WTC11 (cell line): ENCODE results near the gene FBXW2. TPM values are rescaled to one million over a fixed set of nuclear protein-coding genes. Genes with fewer than 3 reads are reported as not detected.

ENCODE experiments used
- ATAC-seq: fragments of 200-7000 bp; cut with Tn5 transposase; 2 replicates; pipeline ENCODE4 v1.10.0; 2021; ENCODE audit warnings: mild to moderate bottlenecking, moderate library complexity
- CTCF ChIA-PET: fragments of 300-600 bp; sonication (Branson Sonifier 250); formaldehyde crosslinking; loops from one replicate; lab custom pipeline; 2021; ENCODE audit warnings: antibody characterized with exemption; lab: Charles Lee
- POLR2A ChIA-PET: fragments of 350-600 bp; sonication (Branson Sonifier 250); formaldehyde crosslinking; loops from one replicate; lab custom pipeline; 2021; ENCODE audit warnings: antibody characterized with exemption; lab: Charles Lee
- DNase-seq: peaks from one replicate; pipeline ENCODE4 v3.0.0; 2021; ENCODE audit warnings: low spot score
- H3K27ac Mint-ChIP-seq: 2 replicates; pipeline ENCODE4 v1.8.0; 2021; ENCODE audit warnings: mixed read lengths
- H3K27me3 Mint-ChIP-seq: 2 replicates; pipeline ENCODE4 v1.8.0; 2021; ENCODE audit warnings: low read depth, mild to moderate bottlenecking, moderate library complexity, mixed read lengths
- H3K36me3 Mint-ChIP-seq: 2 replicates; pipeline ENCODE4 v1.8.0; 2021; ENCODE audit warnings: mixed read lengths
- H3K4me1 Mint-ChIP-seq: 2 replicates; pipeline ENCODE4 v1.8.0; 2022; ENCODE audit warnings: mixed read lengths
- H3K4me3 Mint-ChIP-seq: 2 replicates; pipeline ENCODE4 v1.8.0; 2021; ENCODE audit warnings: mild to moderate bottlenecking, moderate library complexity, mixed read lengths
- H3K9me3 Mint-ChIP-seq: 2 replicates; pipeline ENCODE4 v1.8.0; 2021; ENCODE audit warnings: mixed read lengths
- ATF6 ChIP-seq: sonication (generic); formaldehyde crosslinking; IDR thresholded peaks from 2 replicates; pipeline ENCODE4 v1.8.1; 2023; ENCODE audit warnings: mild to moderate bottlenecking, missing genetic modification reagents
- EMX1 ChIP-seq: fragments of 250-450 bp; sonication (Bioruptor Pico); IDR thresholded peaks from 2 replicates; pipeline ENCODE4 v1.8.0; 2021; ENCODE audit warnings: mild to moderate bottlenecking
- ERG ChIP-seq: fragments of 250-450 bp; sonication (Bioruptor Pico); IDR thresholded peaks from 2 replicates; pipeline ENCODE4 v1.8.0; 2021; ENCODE audit warnings: mild to moderate bottlenecking
- FOXK1 ChIP-seq: sonication (generic); formaldehyde crosslinking; IDR thresholded peaks from 2 replicates; pipeline ENCODE4 v1.8.0; 2022; ENCODE audit warnings: mild to moderate bottlenecking, moderate library complexity, missing genetic modification reagents
- GABPB1 ChIP-seq: sonication (generic); formaldehyde crosslinking; IDR thresholded peaks from 2 replicates; pipeline ENCODE4 v1.8.1; 2023; ENCODE audit warnings: mild to moderate bottlenecking, missing genetic modification reagents
- GTF2I ChIP-seq: fragments of 250-450 bp; sonication (Bioruptor Pico); conservative IDR thresholded peaks from 2 replicates; pipeline ENCODE4 v1.4.0; 2021; ENCODE audit warnings: mild to moderate bottlenecking
- IRF1 ChIP-seq: sonication (generic); formaldehyde crosslinking; IDR thresholded peaks from 2 replicates; pipeline ENCODE4 v1.8.0; 2023; ENCODE audit warnings: missing genetic modification reagents
- MXD4 ChIP-seq: fragments of 250-450 bp; sonication (Bioruptor Pico); IDR thresholded peaks from 2 replicates; pipeline ENCODE4 v1.8.0; 2021; ENCODE audit warnings: mild to moderate bottlenecking, moderate library complexity, borderline replicate concordance
- OVOL2 ChIP-seq: fragments of 250-450 bp; sonication (Bioruptor Pico); IDR thresholded peaks from 2 replicates; pipeline ENCODE4 v1.9.0; 2021; ENCODE audit warnings: mild to moderate bottlenecking, borderline replicate concordance
- PRRX2 ChIP-seq: fragments of 250-450 bp; sonication (Bioruptor Pico); IDR thresholded peaks from 2 replicates; pipeline ENCODE4 v1.8.0; 2021; ENCODE audit warnings: mild to moderate bottlenecking
- SP1 ChIP-seq: sonication (generic); formaldehyde crosslinking; conservative IDR thresholded peaks from 2 replicates; pipeline ENCODE4 v1.8.1; 2022; ENCODE audit warnings: missing genetic modification reagents
- TP53 ChIP-seq: sonication (generic); formaldehyde crosslinking; IDR thresholded peaks from 2 replicates; pipeline ENCODE4 v1.8.1; 2023; ENCODE audit warnings: mild to moderate bottlenecking, missing genetic modification reagents
- ZBTB21 ChIP-seq: sonication (generic); formaldehyde crosslinking; IDR thresholded peaks from 2 replicates; pipeline ENCODE4 v1.8.1; 2023; ENCODE audit warnings: mild to moderate bottlenecking, missing genetic modification reagents, borderline replicate concordance
- ZNF219 ChIP-seq: sonication (generic); formaldehyde crosslinking; IDR thresholded peaks from 2 replicates; pipeline ENCODE4 v1.8.0; 2023; ENCODE audit warnings: missing genetic modification reagents, mild to moderate bottlenecking, borderline replicate concordance
- ZNF423 ChIP-seq: fragments of 250-450 bp; sonication (Bioruptor Pico); IDR thresholded peaks from 2 replicates; pipeline ENCODE4 v2.1.2; 2022; ENCODE audit warnings: mild to moderate bottlenecking, moderate library complexity
- ZNF425 ChIP-seq: fragments of 250-450 bp; sonication (Bioruptor Pico); conservative IDR thresholded peaks from 2 replicates; pipeline ENCODE4 v1.9.0; 2021; ENCODE audit warnings: mild to moderate bottlenecking
- ZNF512 ChIP-seq: sonication (generic); formaldehyde crosslinking; IDR thresholded peaks from 2 replicates; pipeline ENCODE4 v1.8.1; 2022; ENCODE audit warnings: missing genetic modification reagents, borderline replicate concordance
- total RNA-seq: library from RNA; stranded (reverse); gene quantifications from 3 replicates; pipeline ENCODE4 v1.2.3, GENCODE V29; 2021

The FBXW2 gene
- total RNA-seq, 1 experiment from 2014 or later: 59.8 TPM

- Mint-ChIP-seq H3K27me3 (peaks cover 93% of the 10 kb centered on the region), H3K36me3 (no peaks in the 10 kb centered on the region), H3K4me1 (peaks cover 7% of the 10 kb centered on the region), H3K9me3 (no peaks in the 10 kb centered on the region), H3K4me3 (no peak overlapping the region), H3K27ac (no peak overlapping the region)
- ChIA-PET CTCF (interaction anchor here (0.6 to 1.1 kb wide), 2 partner anchors 89 to 120 kb away, joined by 3 to 5 read pairs; no protein-coding TSS in a partner anchor), POLR2A (no interaction called here)
- no peak for DNase-seq
- no peak for ATAC-seq
- no peak for TF ChIP-seq ZBTB21 (CRISPR knock-in tag)
- no peak for TF ChIP-seq PRRX2 (CRISPR knock-in tag)
- no peak for TF ChIP-seq EMX1 (CRISPR knock-in tag)
- TF ChIP-seq GTF2I (CRISPR knock-in tag): no peak
- no peak for TF ChIP-seq ZNF219 (CRISPR knock-in tag)
- no peak for TF ChIP-seq ZNF423 (CRISPR knock-in tag)
- no peak for TF ChIP-seq OVOL2 (CRISPR knock-in tag)
- TF ChIP-seq SP1 (CRISPR knock-in tag): no peak
Observed at GRCh38 chr9:120708526-120709224, 84.5 kb downstream of the FBXW2 start.

GRCh38 chr9:120707170-120707569 is 86.0 kb downstream of the FBXW2 start:
- POLR2A ChIA-PET: no interaction called here

More at GRCh38 chr9:120707170-120707569, 86.0 kb downstream of the FBXW2 start:
- DNase-seq: no peak
- no peak overlapping the region for H3K27ac Mint-ChIP-seq
- ATAC-seq: no peak
- TF ChIP-seq ZNF425: no peak
- TF ChIP-seq ATF6: no peak
- no peak for TF ChIP-seq ERG
- no peak for TF ChIP-seq GABPB1 (CRISPR knock-in tag)
- TF ChIP-seq IRF1 (CRISPR knock-in tag): no peak
- no peak for TF ChIP-seq FOXK1
- no peak for TF ChIP-seq MXD4
- no peak for TF ChIP-seq TP53 (CRISPR knock-in tag)
- no peak for TF ChIP-seq ZNF512 (CRISPR knock-in tag)
- peaks cover 2% of the 10 kb centered on the region; the same call in 1 of the 2 replicates for H3K4me1 Mint-ChIP-seq
- CTCF ChIA-PET: interaction anchor here (1.2 kb wide), 1 partner anchor 23 kb away, joined by 3 read pairs; no protein-coding TSS in a partner anchor
- no peaks in the 10 kb centered on the region for H3K9me3 Mint-ChIP-seq
- no peaks in the 10 kb centered on the region for H3K36me3 Mint-ChIP-seq
- peaks cover 92% of the 10 kb centered on the region for H3K27me3 Mint-ChIP-seq
- H3K4me3 Mint-ChIP-seq: no peak overlapping the region

Other genes starting within 250 kb of the FBXW2 start
- 43.1 to 49.1 TPM (median 48.3 TPM) in 3 replicates for gene CDK5RAP2, start 213.2 kb downstream of the FBXW2 start, total RNA-seq
- gene MEGF9, start 78.9 kb downstream of the FBXW2 start, total RNA-seq: 0.80 to 1.0 TPM (median 0.92 TPM) in 3 replicates
- gene PSMD5, start 49.5 kb upstream of the FBXW2 start, total RNA-seq: 61.1 to 65.9 TPM (median 65.8 TPM) in 3 replicates
- gene PHF19, start 83.8 kb upstream of the FBXW2 start, total RNA-seq: 29.3 to 39.0 TPM (median 35.4 TPM) in 3 replicates
- gene TRAF1, start 133.4 kb upstream of the FBXW2 start, total RNA-seq: 1.8 to 3.1 TPM (median 2.9 TPM) in 3 replicates